ENCODE results near the gene FBXO10. TPM values are rescaled to one million over a fixed set of nuclear protein-coding genes. Genes with fewer than 3 reads are reported as not detected.
A peak's percentile ranks its signal among the peaks of the same experiment; 100 is the strongest.

FBXO10 gene
- total and polyA plus RNA-seq, 8 donors, result 8.0 to 12.0 (median 9.9) TPM

DNA sequence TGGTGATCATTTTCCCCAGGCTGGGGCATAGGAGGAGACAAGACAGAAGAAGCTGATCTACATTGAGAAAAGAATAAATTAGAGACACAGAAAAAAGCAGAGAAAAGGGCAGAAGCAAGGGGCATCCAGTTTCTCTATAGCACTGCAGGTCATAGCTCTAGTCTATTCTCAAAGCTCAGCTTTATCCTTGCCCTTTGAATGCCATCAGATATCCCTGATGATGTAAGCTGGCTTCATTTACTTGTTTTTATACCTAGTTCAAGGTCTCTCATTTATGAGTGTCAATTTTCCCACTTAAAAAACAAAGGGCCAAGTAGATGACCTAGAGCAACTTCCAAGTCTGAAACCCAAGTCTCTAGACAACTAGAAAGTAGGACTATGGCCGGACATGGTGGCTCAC is 32.7 kb downstream of the FBXO10 start:
- Histone ChIP-seq H3K4me3 (no peak overlapping the region), H3K27ac (no peak overlapping the region), H3K27me3 (no peaks in the 10 kb centered on the region), H3K36me3 (peaks cover 0 to 19% of the 10 kb centered on the region in 2 donors), H3K4me1 (no peaks in the 10 kb centered on the region), H3K9me3 (no peaks in the 10 kb centered on the region)
- no peak for DNase-seq
- ATAC-seq, result no peak
- intact Hi-C loops (cut with DNase I), result no loop called here
- TF ChIP-seq, protein P1, sequence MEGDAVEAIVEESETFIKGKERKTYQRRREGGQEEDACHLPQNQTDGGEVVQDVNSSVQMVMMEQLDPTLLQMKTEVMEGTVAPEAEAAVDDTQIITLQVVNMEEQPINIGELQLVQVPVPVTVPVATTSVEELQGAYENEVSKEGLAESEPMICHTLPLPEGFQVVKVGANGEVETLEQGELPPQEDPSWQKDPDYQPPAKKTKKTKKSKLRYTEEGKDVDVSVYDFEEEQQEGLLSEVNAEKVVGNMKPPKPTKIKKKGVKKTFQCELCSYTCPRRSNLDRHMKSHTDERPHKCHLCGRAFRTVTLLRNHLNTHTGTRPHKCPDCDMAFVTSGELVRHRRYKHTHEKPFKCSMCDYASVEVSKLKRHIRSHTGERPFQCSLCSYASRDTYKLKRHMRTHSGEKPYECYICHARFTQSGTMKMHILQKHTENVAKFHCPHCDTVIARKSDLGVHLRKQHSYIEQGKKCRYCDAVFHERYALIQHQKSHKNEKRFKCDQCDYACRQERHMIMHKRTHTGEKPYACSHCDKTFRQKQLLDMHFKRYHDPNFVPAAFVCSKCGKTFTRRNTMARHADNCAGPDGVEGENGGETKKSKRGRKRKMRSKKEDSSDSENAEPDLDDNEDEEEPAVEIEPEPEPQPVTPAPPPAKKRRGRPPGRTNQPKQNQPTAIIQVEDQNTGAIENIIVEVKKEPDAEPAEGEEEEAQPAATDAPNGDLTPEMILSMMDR (IDR thresholded peaks at IDR 0.05), result no peak

DNA sequence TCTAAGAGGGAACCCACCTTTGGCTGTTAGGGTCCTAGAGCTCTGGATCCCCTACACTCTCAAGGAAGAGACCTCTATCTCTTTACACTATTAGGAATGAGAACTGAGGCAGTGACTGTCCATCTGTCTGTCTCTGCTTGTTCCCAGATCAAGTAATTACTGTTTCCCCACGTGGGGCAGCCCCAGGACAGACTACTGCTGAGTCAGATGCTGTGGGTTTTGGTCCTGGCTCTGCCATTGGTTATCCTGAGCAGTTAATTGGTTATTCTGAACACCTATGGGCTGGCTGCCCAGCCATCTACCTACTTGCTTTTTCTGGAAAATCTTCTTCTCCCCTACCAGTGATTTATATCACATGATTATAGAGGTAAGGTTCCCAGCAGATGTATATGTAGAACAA is 33.3 kb downstream of the FBXO10 start:
- no peak overlapping the region for H3K4me3 ChIP-seq
- H3K27me3 ChIP-seq, result no peaks in the 10 kb centered on the region
- TF ChIP-seq, protein P1 (IDR thresholded peaks at IDR 0.05), result no peak
- no peaks in the 10 kb centered on the region for H3K4me1 ChIP-seq
- DNase-seq (no peak), ATAC-seq (no peak)
- H3K9me3 ChIP-seq, result no peaks in the 10 kb centered on the region
- intact Hi-C loops (cut with DNase I), result no loop called here
- H3K36me3 ChIP-seq, result peaks cover 0 to 24% of the 10 kb centered on the region in 2 donors
- no peak overlapping the region for H3K27ac ChIP-seq

DNA sequence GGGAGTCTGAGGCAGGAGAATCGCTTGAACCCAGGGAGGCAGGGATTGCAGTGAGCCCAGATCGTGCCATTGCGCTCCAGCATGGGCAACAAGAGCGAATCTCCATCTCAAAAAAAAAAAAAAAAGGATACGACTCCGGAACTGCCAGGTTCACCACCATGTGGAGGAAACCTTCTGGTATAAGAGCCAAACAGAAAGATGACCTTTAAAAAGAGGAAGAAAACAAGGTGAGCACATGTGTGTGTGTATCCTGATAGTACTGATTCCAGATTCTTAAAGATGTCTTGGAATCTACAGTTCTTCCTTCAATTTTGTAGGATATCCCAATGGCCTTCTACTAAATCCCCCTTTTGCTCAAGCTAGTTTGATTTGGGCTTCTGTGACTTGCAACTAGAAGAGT is 33.7 kb downstream of the FBXO10 start:
- Histone ChIP-seq H3K4me3 (no peak overlapping the region), H3K27me3 (no peaks in the 10 kb centered on the region), H3K4me1 (no peaks in the 10 kb centered on the region), H3K27ac (no peak overlapping the region), H3K9me3 (no peaks in the 10 kb centered on the region), H3K36me3 (peaks cover 0 to 26% of the 10 kb centered on the region in 2 donors)
- DNase-seq, result no peak
- ATAC-seq, result no peak
- TF ChIP-seq, protein P1 (IDR thresholded peaks at IDR 0.05), result no peak
- intact Hi-C loops (cut with DNase I), result no loop called here

DNA sequence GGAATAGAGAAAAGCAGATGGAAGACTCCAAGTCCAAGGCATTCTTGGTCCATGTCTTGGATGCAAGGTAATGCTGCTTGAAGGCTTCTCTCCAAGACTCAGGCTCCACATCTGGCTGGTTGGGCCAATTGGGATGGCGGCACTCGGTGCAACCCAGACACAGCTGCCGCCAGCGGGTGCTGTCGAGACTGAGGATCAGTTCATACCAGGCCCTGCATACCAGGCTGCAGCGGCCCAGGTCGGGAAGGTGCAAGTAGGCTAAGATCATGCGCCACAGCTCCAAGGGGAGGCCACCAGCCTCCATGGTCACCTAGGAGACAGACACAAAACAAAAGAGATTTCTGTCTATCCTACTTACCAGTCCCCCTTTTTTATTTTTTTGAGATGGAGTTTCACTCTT is 34.7 kb downstream of the FBXO10 start:
- intact Hi-C loops (cut with DNase I), result no loop called here
- no peaks in the 10 kb centered on the region for H3K4me1 ChIP-seq
- no peak overlapping the region for H3K4me3 ChIP-seq
- H3K27ac ChIP-seq, result no peak overlapping the region
- peaks cover 0 to 34% of the 10 kb centered on the region in 2 donors for H3K36me3 ChIP-seq
- DNase-seq, result peak in 1 of 4 donors; percentile 71
- no peaks in the 10 kb centered on the region for H3K27me3 ChIP-seq
- no peaks in the 10 kb centered on the region for H3K9me3 ChIP-seq
- ATAC-seq, result no peak
- TF ChIP-seq, protein P1 (IDR thresholded peaks at IDR 0.05), result no peak

DNA sequence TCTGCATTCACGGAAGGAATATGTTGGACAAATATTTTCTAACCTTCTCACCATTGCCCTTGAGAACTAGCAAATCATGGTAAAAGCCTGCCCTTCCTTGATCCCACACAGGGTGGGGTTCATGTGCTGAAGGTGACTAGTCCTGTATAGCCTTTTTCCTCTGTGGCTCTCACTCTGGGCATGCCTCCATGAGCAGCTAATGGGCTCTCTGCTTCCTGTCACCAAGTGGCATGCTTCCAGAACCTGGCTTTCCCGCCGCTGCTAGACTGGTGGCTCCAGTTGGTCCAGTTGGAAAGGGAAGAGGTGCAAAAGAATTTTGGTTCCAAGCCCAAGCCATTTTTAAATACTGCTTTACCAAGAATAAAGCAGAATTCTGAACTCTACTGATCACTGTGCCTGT is 35.5 kb downstream of the FBXO10 start:
- peaks cover 0 to 37% of the 10 kb centered on the region in 2 donors for H3K36me3 ChIP-seq
- H3K27me3 ChIP-seq, result no peaks in the 10 kb centered on the region
- no peak overlapping the region for H3K27ac ChIP-seq
- TF ChIP-seq, protein P1 (IDR thresholded peaks at IDR 0.05), result no peak
- no peaks in the 10 kb centered on the region for H3K9me3 ChIP-seq
- DNase-seq (peak in 1 of 4 donors; percentile 51), ATAC-seq (peak; percentile 77)
- intact Hi-C loops (cut with DNase I), result no loop called here
- no peak overlapping the region for H3K4me3 ChIP-seq
- no peaks in the 10 kb centered on the region for H3K4me1 ChIP-seq

Measured in left lung (tissue), 10 donors.